Amygdala (tissue), 56 donors: ENCODE measurements around the gene CCM2L.
A peak's percentile ranks its signal among the peaks of the same experiment; 100 is the strongest.
"Not testable (repeated sequence)": the region's sequence is repeated elsewhere in the genome, so short reads cannot be mapped to it uniquely, and the experiment has no call there.

Experiments used
- DNase-seq, 56 donors: peaks; one replicate each; lab custom pipeline; 2025; lab: John Stamatoyannopoulos, UW

CCM2L gene

GRCh38 chr20:32024683-32025295 lies 14.6 kb downstream of the CCM2L start:
- DNase-seq: no peak

GRCh38 chr20:32027643-32028042 lies 17.4 kb downstream of the CCM2L start:
- DNase-seq: no peak

- DNase-seq: no peak
Measured at GRCh38 chr20:32028647-32029372, 18.6 kb downstream of the CCM2L start.

GRCh38 chr20:32029561-32029960 lies 19.3 kb downstream of the CCM2L start:
- no peak for DNase-seq

GRCh38 chr20:32031007-32031958 lies 21.0 kb downstream of the CCM2L start:
- peak in 39 of 56 donors; percentile 12 to 71 (median 37) for DNase-seq

GRCh38 chr20:32033316-32033715 lies 23.1 kb downstream of the CCM2L start:
- DNase-seq: no peak

- DNase-seq: not testable (repeated sequence)
Measured at GRCh38 chr20:32033721-32034120, 23.5 kb downstream of the CCM2L start.

GRCh38 chr20:32034581-32035425 lies 24.6 kb downstream of the CCM2L start:
- DNase-seq: no peak

GRCh38 chr20:32035426-32035779 lies 25.2 kb downstream of the CCM2L start:
- DNase-seq: no peak

GRCh38 chr20:32036252-32036651 lies 26.0 kb downstream of the CCM2L start:
- DNase-seq: no peak

- DNase-seq: no peak
Measured at GRCh38 chr20:32036716-32037485, 26.7 kb downstream of the CCM2L start.

GRCh38 chr20:32037929-32038328 lies 27.7 kb downstream of the CCM2L start:
- no peak for DNase-seq

GRCh38 chr20:32040142-32040953 lies 30.1 kb downstream of the CCM2L start:
- peak in 14 of 56 donors; percentile 7 to 53 (median 27) for DNase-seq

- DNase-seq: no peak
Measured at GRCh38 chr20:32045999-32046398, 35.8 kb downstream of the CCM2L start.

- no peak for DNase-seq
Measured at GRCh38 chr20:32050324-32050841, 40.1 kb downstream of the CCM2L start.

GRCh38 chr20:32050851-32051556 lies 40.8 kb downstream of the CCM2L start:
- peak in 15 of 56 donors; percentile 12 to 53 (median 21) for DNase-seq

- no peak for DNase-seq
Measured at GRCh38 chr20:32051720-32052089, 41.5 kb downstream of the CCM2L start.
